Activated T-helper 2 cell treated with anti-CD3 and anti-CD28 coated beads, Interferon-gamma antibody, Interleukin-2, Interleukin-4, amounts not matched to agents 10 μg/mL and 5 μg/mL and 100 μg/mL, durations not matched to agents 14 hours and 24 hours and 36 hours (primary cell): ENCODE data around the gene MINDY2. TPM values are rescaled to one million over a fixed set of nuclear protein-coding genes. Genes with fewer than 3 reads are reported as not detected.
"Not testable (repeated sequence)": the region's sequence is repeated elsewhere in the genome, so short reads cannot be mapped to it uniquely, and the experiment has no call there.

Experiments used
- DNase-seq: peaks from one replicate; pipeline ENCODE4 v3.0.0; 2021; ENCODE audit warnings: low spot score
- H3K27ac Mint-ChIP-seq: one replicate; pipeline ENCODE4 v1.8.0; 2021; ENCODE audit warnings: mixed read lengths
- H3K27me3 Mint-ChIP-seq: one replicate; pipeline ENCODE4 v1.8.0; 2021; ENCODE audit warnings: low read depth, mixed read lengths
- H3K36me3 Mint-ChIP-seq: one replicate; pipeline ENCODE4 v1.8.0; 2021; ENCODE audit warnings: low read depth, mixed read lengths
- H3K4me1 Mint-ChIP-seq: one replicate; pipeline ENCODE4 v1.8.0; 2021; ENCODE audit warnings: low read depth, mixed read lengths
- H3K4me3 Mint-ChIP-seq: one replicate; pipeline ENCODE4 v1.8.0; 2021; ENCODE audit warnings: low read depth, mild to moderate bottlenecking, moderate library complexity, mixed read lengths
- H3K9me3 Mint-ChIP-seq: one replicate; pipeline ENCODE4 v1.8.0; 2021; ENCODE audit warnings: mixed read lengths
- intact Hi-C: fragments of 100-400 bp; cut with micrococcal nuclease; formaldehyde crosslinking; loops from one replicate; pipeline ENCODE4 v1.15.1; 2023
- total RNA-seq: library from RNA; stranded (reverse); gene quantifications from 2 replicates; pipeline ENCODE4 v1.2.3, GENCODE V29; 2022

Gene MINDY2
- total RNA-seq, 1 donor from 2014 or later = 11.6 TPM

- Mint-ChIP-seq H3K27ac (no peak overlapping the region), H3K9me3 (no peaks in the 10 kb centered on the region), H3K27me3 (no peaks in the 10 kb centered on the region), H3K36me3 (peaks cover 25% of the 10 kb centered on the region), H3K4me3 (no peak overlapping the region), H3K4me1 (no peaks in the 10 kb centered on the region)
- no peak for DNase-seq
- intact Hi-C loops = no loop called here
Measured at GRCh38 chr15:58788056-58788710, 17.1 kb downstream of the MINDY2 start.

GRCh38 chr15:58793862-58794261 lies 22.8 kb downstream of the MINDY2 start:
- Mint-ChIP-seq H3K4me3 (no peak overlapping the region), H3K27ac (no peak overlapping the region), H3K4me1 (peaks cover 19% of the 10 kb centered on the region), H3K9me3 (no peaks in the 10 kb centered on the region), H3K36me3 (peaks cover 28% of the 10 kb centered on the region), H3K27me3 (no peaks in the 10 kb centered on the region)
- intact Hi-C loops = no loop called here
- DNase-seq = no peak

DNA sequence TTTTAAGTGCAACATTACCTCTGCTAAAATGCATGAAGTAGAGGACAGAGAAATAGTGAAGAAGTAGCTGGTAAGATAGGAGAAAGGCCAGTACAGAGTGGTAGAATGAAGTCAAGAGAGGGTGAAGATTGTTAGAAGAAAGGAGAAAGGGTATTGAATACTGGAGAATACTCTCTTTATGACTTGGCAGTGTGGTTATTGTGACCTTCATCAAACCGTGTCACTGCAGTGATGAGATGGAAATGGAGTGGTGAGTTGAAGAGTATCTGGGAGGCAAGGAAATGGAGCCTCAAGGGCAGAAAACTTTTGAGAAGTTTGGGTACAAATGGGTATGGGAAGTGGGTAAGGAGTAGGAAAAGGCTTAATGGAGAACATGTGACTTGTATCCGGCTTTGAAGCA lies 24.7 kb downstream of the MINDY2 start:
- Mint-ChIP-seq H3K27me3 (no peaks in the 10 kb centered on the region), H3K27ac (peak overlapping the region; percentile 0), H3K4me1 (peaks cover 25% of the 10 kb centered on the region), H3K9me3 (no peaks in the 10 kb centered on the region), H3K36me3 (peaks cover 21% of the 10 kb centered on the region), H3K4me3 (no peak overlapping the region)
- no peak for DNase-seq
- intact Hi-C loops = no loop called here

- intact Hi-C loops = no loop called here
- Mint-ChIP-seq H3K27ac (no peak overlapping the region), H3K27me3 (no peaks in the 10 kb centered on the region), H3K9me3 (no peaks in the 10 kb centered on the region), H3K36me3 (peaks cover 18% of the 10 kb centered on the region), H3K4me1 (peaks cover 25% of the 10 kb centered on the region), H3K4me3 (no peak overlapping the region)
- DNase-seq = no peak
Measured at GRCh38 chr15:58797505-58797904, 26.4 kb downstream of the MINDY2 start.

DNA sequence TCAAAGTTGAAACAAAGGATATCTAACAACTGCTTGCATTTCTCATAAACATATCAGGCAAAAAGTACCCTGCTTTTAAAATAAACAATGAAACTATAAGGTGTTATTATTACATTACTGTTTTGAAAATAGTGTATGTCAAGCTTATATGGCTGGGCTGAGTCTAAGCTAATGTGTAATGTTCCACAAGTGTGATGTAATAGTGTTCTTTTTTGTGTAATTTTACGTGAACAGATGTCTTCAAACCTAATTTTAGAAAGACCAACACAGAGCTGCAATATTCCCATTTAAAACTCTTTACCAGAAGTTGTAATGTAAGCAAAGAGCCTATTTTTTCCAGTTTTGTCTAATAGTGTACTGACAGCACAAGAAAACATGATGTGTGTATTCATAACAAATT lies 34.0 kb downstream of the MINDY2 start:
- Mint-ChIP-seq H3K4me3 (no peak overlapping the region), H3K9me3 (peaks cover 3% of the 10 kb centered on the region), H3K36me3 (peaks cover 17% of the 10 kb centered on the region), H3K4me1 (peaks cover 10% of the 10 kb centered on the region), H3K27me3 (no peaks in the 10 kb centered on the region), H3K27ac (no peak overlapping the region)
- no peak for DNase-seq
- intact Hi-C loops = no loop called here

- peaks cover 28% of the 10 kb centered on the region for H3K36me3 Mint-ChIP-seq
- H3K27ac Mint-ChIP-seq, DNase-seq, H3K27me3 Mint-ChIP-seq, H3K9me3 Mint-ChIP-seq, H3K4me1 Mint-ChIP-seq, intact Hi-C loops, H3K4me3 Mint-ChIP-seq: not testable (repeated sequence)
Measured at GRCh38 chr15:58823267-58823666, 52.2 kb downstream of the MINDY2 start.

- Mint-ChIP-seq H3K4me1 (peaks cover 2% of the 10 kb centered on the region), H3K4me3 (no peak overlapping the region), H3K27me3 (no peaks in the 10 kb centered on the region), H3K27ac (no peak overlapping the region), H3K36me3 (peaks cover 18% of the 10 kb centered on the region), H3K9me3 (no peaks in the 10 kb centered on the region)
- no peak for DNase-seq
- intact Hi-C loops = no loop called here
Measured at GRCh38 chr15:58830556-58830955, 59.5 kb downstream of the MINDY2 start.

GRCh38 chr15:58833681-58834426 lies 62.8 kb downstream of the MINDY2 start:
- intact Hi-C loops = not testable (repeated sequence)

GRCh38 chr15:58839485-58839884 lies 68.4 kb downstream of the MINDY2 start:
- no peaks in the 10 kb centered on the region for H3K27me3 Mint-ChIP-seq
- intact Hi-C loops = no loop called here
- H3K4me3 Mint-ChIP-seq = no peak overlapping the region
- peaks cover 4% of the 10 kb centered on the region for H3K4me1 Mint-ChIP-seq
- H3K27ac Mint-ChIP-seq = no peak overlapping the region
- DNase-seq = no peak
- peaks cover 3% of the 10 kb centered on the region for H3K36me3 Mint-ChIP-seq
- H3K9me3 Mint-ChIP-seq = no peaks in the 10 kb centered on the region

More at GRCh38 chr15:58833681-58834426, 62.8 kb downstream of the MINDY2 start:
- H3K9me3 Mint-ChIP-seq, H3K27me3 Mint-ChIP-seq, H3K4me1 Mint-ChIP-seq, H3K27ac Mint-ChIP-seq, H3K36me3 Mint-ChIP-seq, H3K4me3 Mint-ChIP-seq, DNase-seq: not testable (repeated sequence)

DNA sequence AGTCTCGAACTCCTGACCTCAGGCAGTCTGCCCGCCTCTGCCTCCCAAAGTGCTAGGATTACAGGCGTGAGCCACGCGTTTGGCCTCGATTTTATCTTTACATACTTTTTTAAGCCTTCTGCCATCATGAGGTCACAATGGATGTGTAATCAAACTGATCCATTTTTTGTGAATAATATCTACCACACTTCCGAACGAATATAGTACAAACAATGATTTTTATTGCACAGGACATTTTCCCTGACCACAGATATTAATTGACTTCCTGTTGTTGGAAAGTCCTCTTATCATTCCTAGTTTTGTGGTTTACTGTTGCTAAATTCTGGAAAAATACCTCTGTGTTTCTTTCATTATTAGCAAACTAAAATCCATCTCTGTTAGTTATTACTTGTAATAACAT lies 68.9 kb downstream of the MINDY2 start:
- intact Hi-C loops = no loop called here
- H3K4me3 Mint-ChIP-seq = no peak overlapping the region
- H3K27me3 Mint-ChIP-seq = no peaks in the 10 kb centered on the region
- no peak overlapping the region for H3K27ac Mint-ChIP-seq
- DNase-seq = no peak
- peaks cover 4% of the 10 kb centered on the region for H3K4me1 Mint-ChIP-seq
- H3K9me3 Mint-ChIP-seq = no peaks in the 10 kb centered on the region
- H3K36me3 Mint-ChIP-seq = peaks cover 4% of the 10 kb centered on the region

- no peak overlapping the region for H3K27ac Mint-ChIP-seq
- H3K4me3 Mint-ChIP-seq = no peak overlapping the region
- intact Hi-C loops = no loop called here
- DNase-seq = no peak
- peaks cover 4% of the 10 kb centered on the region for H3K4me1 Mint-ChIP-seq
- peaks cover 22% of the 10 kb centered on the region for H3K36me3 Mint-ChIP-seq
- no peaks in the 10 kb centered on the region for H3K9me3 Mint-ChIP-seq
- H3K27me3 Mint-ChIP-seq = no peaks in the 10 kb centered on the region
Measured at GRCh38 chr15:58842713-58843396, 71.8 kb downstream of the MINDY2 start.

- peaks cover 32% of the 10 kb centered on the region for H3K36me3 Mint-ChIP-seq
- H3K4me1 Mint-ChIP-seq, DNase-seq, H3K9me3 Mint-ChIP-seq, H3K27me3 Mint-ChIP-seq, H3K4me3 Mint-ChIP-seq, intact Hi-C loops, H3K27ac Mint-ChIP-seq: not testable (repeated sequence)
Measured at GRCh38 chr15:58851205-58851604, 80.1 kb downstream of the MINDY2 start.

GRCh38 chr15:58852347-58852746 lies 81.2 kb downstream of the MINDY2 start:
- intact Hi-C loops = no loop called here
- Mint-ChIP-seq H3K27ac (no peak overlapping the region), H3K4me3 (no peak overlapping the region), H3K9me3 (no peaks in the 10 kb centered on the region), H3K27me3 (no peaks in the 10 kb centered on the region), H3K4me1 (no peaks in the 10 kb centered on the region), H3K36me3 (peaks cover 27% of the 10 kb centered on the region)
- no peak for DNase-seq
